GM20431 (cell line): ENCODE measurements around the gene METTL25B.
"Not testable (repeated sequence)": the region's sequence is repeated elsewhere in the genome, so short reads cannot be mapped to it uniquely, and the experiment has no call there.

Experiments used
- in situ Hi-C: fragments of 300-500 bp; cut with MseI, MboI; formaldehyde crosslinking; loops from one replicate; pipeline ENCODE4 v1.15.0; 2020; ENCODE audit warnings: low sequenced_read_pairs; ENCODE audit not compliant: unreplicated experiment

The METTL25B gene

GRCh38 chr1:156746728-156747631, 18.7 kb downstream of the METTL25B start:
- in situ Hi-C loops: no loop called here

- in situ Hi-C loops: no loop called here
These were observed 19.7 kb downstream of the METTL25B start for GRCh38 chr1:156747742-156748669.

GRCh38 chr1:156748670-156749418, 20.6 kb downstream of the METTL25B start:
- in situ Hi-C loops: no loop called here

GRCh38 chr1:156749419-156750118, 21.3 kb downstream of the METTL25B start:
- in situ Hi-C loops: no loop called here

GRCh38 chr1:156750191-156750672, 22.0 kb downstream of the METTL25B start:
- in situ Hi-C loops: no loop called here

- in situ Hi-C loops: no loop called here
These were observed 22.6 kb downstream of the METTL25B start for GRCh38 chr1:156750711-156751450.

- in situ Hi-C loops: no loop called here
These were observed 23.1 kb downstream of the METTL25B start, which contains the start of gene HDGF for GRCh38 chr1:156751451-156751756. TSS of gene HDGF (minus strand) at chr1:156751675. CDS start at chr1:156751429, 246 bp downstream.

GRCh38 chr1:156751757-156752481, 23.6 kb downstream of the METTL25B start:
- in situ Hi-C loops: no loop called here

GRCh38 chr1:156752843-156753482, 24.7 kb downstream of the METTL25B start:
- in situ Hi-C loops: no loop called here

- in situ Hi-C loops: no loop called here
These were observed 25.9 kb downstream of the METTL25B start for GRCh38 chr1:156754219-156754618.

- in situ Hi-C loops: no loop called here
These were observed 27.3 kb downstream of the METTL25B start for GRCh38 chr1:156755527-156755950.

- in situ Hi-C loops: no loop called here
These were observed 28.1 kb downstream of the METTL25B start for GRCh38 chr1:156756355-156756754.

GRCh38 chr1:156757572-156758253, 29.4 kb downstream of the METTL25B start:
- in situ Hi-C loops: not testable (repeated sequence)

- in situ Hi-C loops: no loop called here
These were observed 32.0 kb downstream of the METTL25B start for GRCh38 chr1:156760092-156760795.

- in situ Hi-C loops: no loop called here
These were observed 32.5 kb downstream of the METTL25B start for GRCh38 chr1:156760796-156761104.

- in situ Hi-C loops: not testable (repeated sequence)
These were observed 36.9 kb downstream of the METTL25B start for GRCh38 chr1:156765136-156765535.

- in situ Hi-C loops: no loop called here
These were observed 37.4 kb downstream of the METTL25B start for GRCh38 chr1:156765666-156766065.
